GM12875 (cell line): Measurements from ENCODE around the gene CYP1A2.

Experiments used
- H3K4me3 ChIP-seq: one replicate; pipeline ENCODE4 v1.5.1; 2011; ENCODE audit warnings: low read depth, low read length, control low read depth
- CTCF ChIP-seq: IDR thresholded peaks from 2 replicates; pipeline ENCODE4 v1.5.1; 2011; ENCODE audit warnings: low read depth, mild to moderate bottlenecking, control low read depth, inconsistent platforms, low read length, moderate library complexity, borderline replicate concordance; ENCODE audit not compliant: insufficient read depth

Gene CYP1A2

GRCh38 chr15:74748322-74748946, at the start of gene CYP1A2:
CYP1A2 (plus strand) TSS chr15:74748845; CDS start chr15:74749739, 894 bp downstream.
- no peak for TF ChIP-seq CTCF
- no peak within 1 kb of the TSS for H3K4me3 ChIP-seq

GRCh38 chr15:74709011-74709410, 39.6 kb upstream of the CYP1A2 start:
- no peak for TF ChIP-seq CTCF
- H3K4me3 ChIP-seq = no peak overlapping the region

- TF ChIP-seq CTCF = no peak
- no peak overlapping the region for H3K4me3 ChIP-seq
Observed at GRCh38 chr15:74709892-74710291, 38.8 kb upstream of the CYP1A2 start.

- no peak for TF ChIP-seq CTCF
- no peak overlapping the region for H3K4me3 ChIP-seq
Observed at GRCh38 chr15:74710319-74711094, 38.1 kb upstream of the CYP1A2 start.

- H3K4me3 ChIP-seq = no peak overlapping the region
- TF ChIP-seq CTCF = no peak
Observed at GRCh38 chr15:74712311-74712710, 36.3 kb upstream of the CYP1A2 start.

- no peak for TF ChIP-seq CTCF
- no peak overlapping the region for H3K4me3 ChIP-seq
Observed at GRCh38 chr15:74716651-74717050, 32.0 kb upstream of the CYP1A2 start.

- TF ChIP-seq CTCF = no peak
- no peak overlapping the region for H3K4me3 ChIP-seq
Observed at GRCh38 chr15:74722591-74722990, 26.1 kb upstream of the CYP1A2 start.
